GM12801 (cell line): Measurements from ENCODE around the gene SLC25A30.

Source experiments
- CTCF ChIP-seq: IDR thresholded peaks from one replicate; pipeline ENCODE4 v1.5.1; 2011; ENCODE audit warnings: control low read depth; ENCODE audit not compliant: insufficient read length; ENCODE audit errors: extremely low read depth

SLC25A30 gene

GRCh38 chr13:45411221-45411620 lies 7.0 kb downstream of the SLC25A30 start:
- no peak for TF ChIP-seq CTCF

GRCh38 chr13:45410466-45410865 lies 7.7 kb downstream of the SLC25A30 start:
- TF ChIP-seq CTCF = no peak

- TF ChIP-seq CTCF = no peak
Measured at GRCh38 chr13:45410001-45410400, 8.2 kb downstream of the SLC25A30 start.

GRCh38 chr13:45406421-45406820 lies 11.8 kb downstream of the SLC25A30 start:
- TF ChIP-seq CTCF = no peak

GRCh38 chr13:45403081-45403480 lies 15.1 kb downstream of the SLC25A30 start:
- no peak for TF ChIP-seq CTCF

GRCh38 chr13:45402641-45403040 lies 15.5 kb downstream of the SLC25A30 start:
- TF ChIP-seq CTCF = no peak

GRCh38 chr13:45401314-45401713 lies 16.9 kb downstream of the SLC25A30 start:
- TF ChIP-seq CTCF = no peak

GRCh38 chr13:45398877-45399276 lies 19.3 kb downstream of the SLC25A30 start:
- TF ChIP-seq CTCF = no peak
